Gastroesophageal sphincter (tissue), 4 donors: ENCODE results near the gene TMEM120B. TPM values are rescaled to one million over a fixed set of nuclear protein-coding genes. Genes with fewer than 3 reads are reported as not detected.

Source experiments
- ATAC-seq: fragments of 150-250 bp; one replicate; pipeline ENCODE4 v1.9.1; 2016; ENCODE audit warnings: mild to moderate bottlenecking, moderate library complexity
- H3K27ac ChIP-seq, 4 donors: fragments of 200-600 bp; sonication (generic) in 3 of 4; 1 replicate in 3 of 4; 2 replicates in 1 of 4; pipeline ENCODE4 v1.5.1; 2016 to 2019
- H3K27me3 ChIP-seq: fragments of 200-600 bp; sonication (generic); one replicate; pipeline ENCODE4 v1.5.1; 2019
- H3K36me3 ChIP-seq, 2 donors: fragments of 200-600 bp; sonication (generic); one replicate each; pipeline ENCODE4 v1.5.1; 2019; ENCODE audit warnings: control low read depth in 1 of 2
- H3K4me1 ChIP-seq, 3 donors: fragments of 200-600 bp; sonication (generic); 1 replicate in 2 of 3; 2 replicates in 1 of 3; pipeline ENCODE4 v1.5.1; 2016 to 2019; ENCODE audit warnings: control low read depth in 2 of 3
- H3K4me3 ChIP-seq, 2 donors: fragments of 200-600 bp; sonication (generic); one replicate each; pipeline ENCODE4 v1.5.1; 2019; ENCODE audit warnings: mild to moderate bottlenecking in 1 of 2, moderate library complexity in 1 of 2
- H3K9me3 ChIP-seq, 3 donors: fragments of 200-600 bp; sonication (generic); one replicate each; pipeline ENCODE4 v1.5.1; 2017 to 2019; ENCODE audit warnings: control low read depth in 2 of 3
- EP300 ChIP-seq: sonication (generic); formaldehyde crosslinking; IDR thresholded peaks from one replicate; pipeline ENCODE4 v1.6.1; 2017; ENCODE audit warnings: antibody characterized with exemption, mild to moderate bottlenecking
- POLR2A ChIP-seq, 2 donors: fragments of 450-650 bp; IDR thresholded peaks; one replicate each; pipeline ENCODE4 v1.6.1; 2017; ENCODE audit warnings: antibody characterized with exemption in 2 of 2, mild to moderate bottlenecking in 2 of 2, moderate library complexity in 1 of 2
- POLR2AphosphoS5 ChIP-seq: sonication (generic); formaldehyde crosslinking; IDR thresholded peaks from one replicate; pipeline ENCODE4 v1.6.1; 2017; ENCODE audit warnings: antibody characterized with exemption
- WGBS, 2 donors: methylation state at CpG; one replicate each; pipeline ENCODE4 v1.1.5; 2018; ENCODE audit warnings: low coverage in 1 of 2; 5-methylcytosine and 5-hydroxymethylcytosine counted together
- total RNA-seq, 4 donors: library from RNA; depleted of rRNA; stranded (reverse); fragments of >200 nt; gene quantifications; one replicate each; pipeline ENCODE4 v1.1.0, GENCODE V29; 2016
- TF ChIP-seq, protein P1 (sequence below), 4 experiments: fragments of 200-600 bp in 2 of 4; fragments of 450-650 bp in 2 of 4; sonication (generic) in 1 of 4; IDR thresholded peaks; one replicate each; pipeline ENCODE4 v1.5.1; 2017 to 2019; ENCODE audit warnings: antibody characterized with exemption in 4 of 4, mild to moderate bottlenecking in 2 of 4, moderate library complexity in 2 of 4

Gene TMEM120B
- total RNA-seq, 4 donors from 2014 or later, result 4.2 to 14.3 (median 9.9) TPM

- no peak for TF ChIP-seq POLR2AphosphoS5
- TF ChIP-seq, protein P1, sequence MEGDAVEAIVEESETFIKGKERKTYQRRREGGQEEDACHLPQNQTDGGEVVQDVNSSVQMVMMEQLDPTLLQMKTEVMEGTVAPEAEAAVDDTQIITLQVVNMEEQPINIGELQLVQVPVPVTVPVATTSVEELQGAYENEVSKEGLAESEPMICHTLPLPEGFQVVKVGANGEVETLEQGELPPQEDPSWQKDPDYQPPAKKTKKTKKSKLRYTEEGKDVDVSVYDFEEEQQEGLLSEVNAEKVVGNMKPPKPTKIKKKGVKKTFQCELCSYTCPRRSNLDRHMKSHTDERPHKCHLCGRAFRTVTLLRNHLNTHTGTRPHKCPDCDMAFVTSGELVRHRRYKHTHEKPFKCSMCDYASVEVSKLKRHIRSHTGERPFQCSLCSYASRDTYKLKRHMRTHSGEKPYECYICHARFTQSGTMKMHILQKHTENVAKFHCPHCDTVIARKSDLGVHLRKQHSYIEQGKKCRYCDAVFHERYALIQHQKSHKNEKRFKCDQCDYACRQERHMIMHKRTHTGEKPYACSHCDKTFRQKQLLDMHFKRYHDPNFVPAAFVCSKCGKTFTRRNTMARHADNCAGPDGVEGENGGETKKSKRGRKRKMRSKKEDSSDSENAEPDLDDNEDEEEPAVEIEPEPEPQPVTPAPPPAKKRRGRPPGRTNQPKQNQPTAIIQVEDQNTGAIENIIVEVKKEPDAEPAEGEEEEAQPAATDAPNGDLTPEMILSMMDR (IDR thresholded peaks at IDR 0.05), result no peak
- TF ChIP-seq POLR2A (IDR thresholded peaks at IDR 0.05), result no peak
- TF ChIP-seq EP300, result no peak
- ATAC-seq, result no peak
- H3K4me3 ChIP-seq, result peak overlapping the region; percentile 44 to 64
- no peaks in the 10 kb centered on the region for H3K9me3 ChIP-seq
- H3K4me1 ChIP-seq, result peaks cover 0 to 58% (median 32%) of the 10 kb centered on the region in 3 donors
- H3K36me3 ChIP-seq, result peaks cover 0 to 78% of the 10 kb centered on the region in 2 donors
- no peaks in the 10 kb centered on the region for H3K27me3 ChIP-seq
- WGBS, 2 donors, result 0 to 43% methylated on average over 1 to 15 of the region's 25 CpGs
- H3K27ac ChIP-seq, result peak overlapping the region in 3 of 4 donors; percentile 83 to 84 (median 83)
These were observed 100.7 kb downstream of the TMEM120B start for GRCh38 chr12:121812921-121813896.

DNA sequence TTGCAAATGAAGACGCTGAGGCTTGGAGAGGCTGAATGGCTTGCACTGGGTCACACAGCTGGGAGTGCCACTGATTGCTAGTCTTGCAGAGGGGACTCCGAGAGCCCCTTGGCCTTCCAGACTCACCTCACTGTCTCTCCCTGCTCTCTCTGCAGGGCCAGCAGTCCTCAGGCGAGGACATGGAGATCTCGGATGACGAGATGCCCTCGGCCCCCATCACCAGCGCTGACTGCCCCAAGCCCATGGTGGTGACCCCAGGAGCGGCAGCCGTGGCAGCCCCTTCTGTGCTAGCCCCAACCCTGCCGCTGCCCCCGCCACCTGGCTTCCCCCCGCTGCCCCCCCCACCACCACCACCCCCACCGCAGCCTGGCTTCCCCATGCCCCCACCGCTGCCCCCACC lies 101.4 kb downstream of the TMEM120B start:
- no peak for ATAC-seq
- no peak overlapping the region for H3K27ac ChIP-seq
- H3K36me3 ChIP-seq, result peaks cover 0 to 78% of the 10 kb centered on the region in 2 donors
- no peaks in the 10 kb centered on the region for H3K9me3 ChIP-seq
- no peaks in the 10 kb centered on the region for H3K27me3 ChIP-seq
- no peak overlapping the region for H3K4me3 ChIP-seq
- no peak for TF ChIP-seq POLR2AphosphoS5
- TF ChIP-seq, protein P1 (IDR thresholded peaks at IDR 0.05), result no peak
- TF ChIP-seq EP300, result no peak
- no peak for TF ChIP-seq POLR2A (IDR thresholded peaks at IDR 0.05)
- H3K4me1 ChIP-seq, result peaks cover 0 to 52% (median 32%) of the 10 kb centered on the region in 3 donors
- WGBS, 2 donors, result 80% methylated on average over 1 of the region's 14 CpGs; no CpG with 5 or more reads in 1 of the 2 donors

- Histone ChIP-seq H3K4me1 (peaks cover 0 to 51% (median 32%) of the 10 kb centered on the region in 3 donors), H3K4me3 (no peak overlapping the region), H3K36me3 (peaks cover 0 to 78% of the 10 kb centered on the region in 2 donors), H3K9me3 (no peaks in the 10 kb centered on the region), H3K27me3 (no peaks in the 10 kb centered on the region), H3K27ac (no peak overlapping the region)
- 100% methylated on average over 4 of the region's 31 CpGs; no CpG with 5 or more reads in 1 of the 2 donors for WGBS, 2 donors
- TF ChIP-seq, protein P1 (IDR thresholded peaks at IDR 0.05), result no peak
- TF ChIP-seq POLR2AphosphoS5, result no peak
- TF ChIP-seq EP300, result no peak
- no peak for TF ChIP-seq POLR2A (IDR thresholded peaks at IDR 0.05)
- no peak for ATAC-seq
These were observed 102.0 kb downstream of the TMEM120B start for GRCh38 chr12:121814429-121815119.

DNA sequence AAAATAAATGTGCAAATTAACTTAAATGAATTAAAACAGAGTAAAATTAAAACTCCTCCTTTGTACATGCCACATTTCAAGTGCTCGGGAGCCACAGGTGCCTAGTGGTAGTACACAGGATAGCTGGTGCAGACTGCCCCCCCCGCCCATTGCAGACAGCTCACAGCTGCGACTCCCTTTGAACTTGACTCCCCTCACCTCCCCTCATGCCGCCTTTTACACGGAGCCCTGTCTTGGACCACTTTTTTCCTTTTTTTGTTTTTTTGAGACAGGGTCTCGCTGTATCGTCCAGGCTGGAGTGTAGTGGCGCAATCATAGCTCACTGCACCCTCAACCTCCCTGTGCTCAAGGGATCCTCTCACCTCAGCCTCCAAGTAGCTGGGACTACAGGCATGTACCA lies 102.7 kb downstream of the TMEM120B start:
- 78 to 80% methylated on average over 4 to 8 of the region's 8 CpGs for WGBS, 2 donors
- H3K36me3 ChIP-seq, result peaks cover 0 to 78% of the 10 kb centered on the region in 2 donors
- H3K27me3 ChIP-seq, result no peaks in the 10 kb centered on the region
- H3K9me3 ChIP-seq, result no peaks in the 10 kb centered on the region
- H3K4me1 ChIP-seq, result peaks cover 0 to 44% (median 30%) of the 10 kb centered on the region in 3 donors
- no peak for ATAC-seq
- no peak overlapping the region for H3K4me3 ChIP-seq
- H3K27ac ChIP-seq, result no peak overlapping the region
- TF ChIP-seq, protein P1 (IDR thresholded peaks at IDR 0.05), result no peak
- TF ChIP-seq POLR2A (IDR thresholded peaks at IDR 0.05) (no peak), EP300 (no peak), POLR2AphosphoS5 (no peak)
